ENCODE measurements around the gene DYNC2H1.

- TF ChIP-seq, protein P1, sequence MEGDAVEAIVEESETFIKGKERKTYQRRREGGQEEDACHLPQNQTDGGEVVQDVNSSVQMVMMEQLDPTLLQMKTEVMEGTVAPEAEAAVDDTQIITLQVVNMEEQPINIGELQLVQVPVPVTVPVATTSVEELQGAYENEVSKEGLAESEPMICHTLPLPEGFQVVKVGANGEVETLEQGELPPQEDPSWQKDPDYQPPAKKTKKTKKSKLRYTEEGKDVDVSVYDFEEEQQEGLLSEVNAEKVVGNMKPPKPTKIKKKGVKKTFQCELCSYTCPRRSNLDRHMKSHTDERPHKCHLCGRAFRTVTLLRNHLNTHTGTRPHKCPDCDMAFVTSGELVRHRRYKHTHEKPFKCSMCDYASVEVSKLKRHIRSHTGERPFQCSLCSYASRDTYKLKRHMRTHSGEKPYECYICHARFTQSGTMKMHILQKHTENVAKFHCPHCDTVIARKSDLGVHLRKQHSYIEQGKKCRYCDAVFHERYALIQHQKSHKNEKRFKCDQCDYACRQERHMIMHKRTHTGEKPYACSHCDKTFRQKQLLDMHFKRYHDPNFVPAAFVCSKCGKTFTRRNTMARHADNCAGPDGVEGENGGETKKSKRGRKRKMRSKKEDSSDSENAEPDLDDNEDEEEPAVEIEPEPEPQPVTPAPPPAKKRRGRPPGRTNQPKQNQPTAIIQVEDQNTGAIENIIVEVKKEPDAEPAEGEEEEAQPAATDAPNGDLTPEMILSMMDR (conservative IDR thresholded peaks at IDR 0.05): no peak
- TF ChIP-seq ZFX (IDR thresholded peaks at IDR 0.05): no peak
These were observed 419.4 kb downstream of the DYNC2H1 start for GRCh38 chr11:103528596-103528995.

Measured in C4-2B (cell line).